ENCODE measurements around the gene CCL5. TPM values are rescaled to one million over a fixed set of nuclear protein-coding genes. Genes with fewer than 3 reads are reported as not detected.

CCL5 gene
- total and polyA plus RNA-seq, 2 experiments from 2014 or later, result not detected

- Mint-ChIP-seq H3K4me3 (no peak overlapping the region), H3K27me3 (ENCODE audit: insufficient read depth, low read depth, poor library complexity) (peaks cover 4% of the 10 kb centered on the region), H3K9me3 (no peaks in the 10 kb centered on the region), H3K27ac (no peak overlapping the region), H3K4me1 (peaks cover 13% of the 10 kb centered on the region), H3K36me3 (ENCODE audit: low read depth) (no peaks in the 10 kb centered on the region)
- H2AFZ ChIP-seq, result no peak overlapping the region
- no peaks in the 10 kb centered on the region for H3K79me2 ChIP-seq (replicated peaks; ENCODE audit: insufficient read depth)
- H3K4me2 ChIP-seq, result no peak overlapping the region
- no peak overlapping the region for H3K27ac ChIP-seq (ENCODE audit: low read depth)
- no peaks in the 10 kb centered on the region for H3K27me3 ChIP-seq (ENCODE audit: insufficient read depth)
- no peaks in the 10 kb centered on the region for H3K36me3 ChIP-seq (ENCODE audit: insufficient read depth)
- H4K20me1 ChIP-seq (replicated peaks; ENCODE audit: insufficient read depth), result no peaks in the 10 kb centered on the region
- TF ChIP-seq NANOG (IDR thresholded peaks at IDR 0.05; ENCODE audit: borderline replicate concordance) (no peak), JUNB (IDR thresholded peaks at IDR 0.05; ENCODE audit: unreplicated experiment) (no peak), ETS1 (IDR thresholded peaks at IDR 0.05) (no peak), ZNF114 (CRISPR knock-in tag; IDR thresholded peaks at IDR 0.05) (no peak), EZH2phosphoT487 (IDR thresholded peaks at IDR 0.05; ENCODE audit: unreplicated experiment) (no peak), STAT1 (IDR thresholded peaks at IDR 0.05; ENCODE audit: unreplicated experiment) (no peak), CTCF (conservative IDR thresholded peaks at IDR 0.05; ENCODE audit: low read depth in 2 of 2) (no peak), EZH2 (IDR thresholded peaks at IDR 0.05; ENCODE audit: low read depth, unreplicated experiment) (no peak)
- H3K9me2 ChIP-seq (ENCODE audit: insufficient read depth), result no peaks in the 10 kb centered on the region
- ATAC-seq (no peak), DNase-seq (ENCODE audit: low spot score) (no peak)
- no peaks in the 10 kb centered on the region for H3F3A ChIP-seq (replicated peaks; ENCODE audit: low read depth)
- H3K4me3 ChIP-seq, result no peak overlapping the region
- H3K4me1 ChIP-seq (ENCODE audit: insufficient read depth), result no peaks in the 10 kb centered on the region
Observed at GRCh38 chr17:35875800-35876139, 4.4 kb downstream of the CCL5 start.

GRCh38 chr17:35875072-35875799, 4.9 kb downstream of the CCL5 start:
- H3F3A ChIP-seq (replicated peaks; ENCODE audit: low read depth), result no peaks in the 10 kb centered on the region
- H3K4me1 ChIP-seq (ENCODE audit: insufficient read depth), result no peaks in the 10 kb centered on the region
- no peak for ATAC-seq
- Mint-ChIP-seq H3K9me3 (no peaks in the 10 kb centered on the region), H3K36me3 (ENCODE audit: low read depth) (no peaks in the 10 kb centered on the region), H3K4me1 (peaks cover 14% of the 10 kb centered on the region), H3K4me3 (no peak overlapping the region), H3K27me3 (ENCODE audit: insufficient read depth, low read depth, poor library complexity) (peaks cover 4% of the 10 kb centered on the region), H3K27ac (no peak overlapping the region)
- no peaks in the 10 kb centered on the region for H3K27me3 ChIP-seq (ENCODE audit: insufficient read depth)
- H4K20me1 ChIP-seq (replicated peaks; ENCODE audit: insufficient read depth), result no peaks in the 10 kb centered on the region
- H3K4me2 ChIP-seq, result no peak overlapping the region
- no peak overlapping the region for H3K27ac ChIP-seq (ENCODE audit: low read depth)
- H2AFZ ChIP-seq, result no peak overlapping the region
- no peaks in the 10 kb centered on the region for H3K79me2 ChIP-seq (replicated peaks; ENCODE audit: insufficient read depth)
- no peaks in the 10 kb centered on the region for H3K9me2 ChIP-seq (ENCODE audit: insufficient read depth)
- TF ChIP-seq EZH2phosphoT487 (IDR thresholded peaks at IDR 0.05; ENCODE audit: unreplicated experiment) (no peak), ZNF114 (CRISPR knock-in tag; IDR thresholded peaks at IDR 0.05) (no peak), CTCF (conservative IDR thresholded peaks at IDR 0.05; ENCODE audit: low read depth in 2 of 2) (no peak), ETS1 (IDR thresholded peaks at IDR 0.05) (no peak), EZH2 (IDR thresholded peaks at IDR 0.05; ENCODE audit: low read depth, unreplicated experiment) (no peak)
- H3K36me3 ChIP-seq (ENCODE audit: insufficient read depth), result no peaks in the 10 kb centered on the region
- no peak for DNase-seq (ENCODE audit: low spot score)
- no peak overlapping the region for H3K4me3 ChIP-seq

Data from GM23338 (cell line).